A549 (cell line): ENCODE results near the gene PJVK. TPM values are rescaled to one million over a fixed set of nuclear protein-coding genes. Genes with fewer than 3 reads are reported as not detected.
A peak's percentile ranks its signal among the peaks of the same experiment; 100 is the strongest.
"Not testable (repeated sequence)": the region's sequence is repeated elsewhere in the genome, so short reads cannot be mapped to it uniquely, and the experiment has no call there.

Experiments
- ATAC-seq, 2 experiments: fragments of 200-7000 bp in 1 of 2; fragments of >200 bp in 1 of 2; cut with Nextera tagmentation in 1 of 2; cut with Tn5 transposase in 1 of 2; 3 replicates each; pipeline versions ENCODE4 v1.8.0 to v1.9.1; 2018 to 2020; ENCODE audit warnings: mild to moderate bottlenecking in 1 of 2, moderate library complexity in 1 of 2
- CTCF ChIA-PET: fragments of 300-600 bp; sonication (Branson Sonifier 250); formaldehyde crosslinking; extraction: SDS; loops from one replicate; lab custom pipeline; 2021; ENCODE audit warnings: antibody characterized with exemption, inconsistent platforms; lab: Yijun Ruan, JAX
- POLR2A ChIA-PET: fragments of 350-600 bp; formaldehyde crosslinking; extraction: SDS; loops from one replicate; lab custom pipeline; 2021; ENCODE audit warnings: antibody characterized with exemption, inconsistent platforms; lab: Yijun Ruan, JAX
- DNase-seq, 2 experiments: peaks; one replicate each; pipeline versions ENCODE4 v3.0.0 to v3.0.0-alpha.2; 2011 to 2016; ENCODE audit warnings: low read depth in 1 of 2, low spot score in 1 of 2
- FAIRE-seq: peaks from 2 replicates; lab custom pipeline; 2011; peaks lifted over from hg19 to GRCh38; lab: Jason Lieb, UNC
- H3K27ac ChIP-seq, 2 experiments: fragments of >200 bp; sonication (Bioruptor Twin); formaldehyde crosslinking; 3 replicates each; pipeline ENCODE4 v1.5.1; 2016 to 2017
- H3K4me1 ChIP-seq: fragments of >200 bp; sonication (Bioruptor Twin); formaldehyde crosslinking; 3 replicates; pipeline ENCODE4 v1.6.1; 2016
- H3K4me2 ChIP-seq: fragments of >200 bp; sonication (Bioruptor Twin); formaldehyde crosslinking; 3 replicates; pipeline ENCODE4 v1.6.1; 2016
- H3K4me3 ChIP-seq: fragments of >200 bp; sonication (Bioruptor Twin); formaldehyde crosslinking; 3 replicates; pipeline ENCODE4 v1.5.1; 2016
- H3K9me3 ChIP-seq: fragments of >200 bp; sonication (Bioruptor Twin); formaldehyde crosslinking; 3 replicates; pipeline ENCODE4 v1.6.1; 2016
- BCL3 ChIP-seq: fragments of >200 bp; sonication (Bioruptor Twin); formaldehyde crosslinking; IDR thresholded peaks from 3 replicates; pipeline ENCODE4 v1.6.1; 2016
- CTCF ChIP-seq: fragments of >200 bp; sonication (Bioruptor Twin); formaldehyde crosslinking; IDR thresholded peaks from 3 replicates; pipeline ENCODE4 v1.5.1; 2016
- ELK1 ChIP-seq: fragments of 150-350 bp; IDR thresholded peaks from 2 replicates; pipeline ENCODE4 v1.6.1; 2014; ENCODE audit warnings: low read depth, mild to moderate bottlenecking, low read length
- ESRRA ChIP-seq: fragments of 150-350 bp; IDR thresholded peaks from 2 replicates; pipeline ENCODE4 v1.6.1; 2014; ENCODE audit warnings: mild to moderate bottlenecking, low read length, borderline replicate concordance
- FOSL2 ChIP-seq, 2 experiments: fragments of 450-650 bp in 1 of 2; fragments of >200 bp in 1 of 2; sonication (Bioruptor Twin) in 1 of 2; formaldehyde crosslinking; IDR thresholded peaks; 2 replicates each; pipeline versions ENCODE4 v1.5.0 to v1.6.1; 2016 to 2020; ENCODE audit warnings: mild to moderate bottlenecking in 1 of 2, moderate library complexity in 1 of 2
- FOXS1 ChIP-seq: fragments of 250-450 bp; sonication (Bioruptor Pico); IDR thresholded peaks from 2 replicates; pipeline ENCODE4 v1.5.0; 2020; ENCODE audit warnings: mild to moderate bottlenecking, moderate library complexity
- HOXB13 ChIP-seq: fragments of 250-450 bp; sonication (Bioruptor Pico); IDR thresholded peaks from 2 replicates; pipeline ENCODE4 v1.5.0; 2020; ENCODE audit warnings: low read depth, mild to moderate bottlenecking, moderate library complexity
- HOXB5 ChIP-seq: fragments of 250-450 bp; sonication (Bioruptor Pico); IDR thresholded peaks from 2 replicates; pipeline ENCODE4 v1.5.0; 2020; ENCODE audit warnings: mild to moderate bottlenecking, moderate library complexity
- MAFK ChIP-seq: fragments of 450-650 bp; IDR thresholded peaks from 2 replicates; pipeline ENCODE4 v1.6.1; 2014; ENCODE audit not compliant: partially characterized antibody
- PHF8 ChIP-seq: fragments of 200-600 bp; sonication (generic); IDR thresholded peaks from 2 replicates; pipeline ENCODE4 v1.6.1; 2016; ENCODE audit warnings: low read depth, mild to moderate bottlenecking, antibody characterized with exemption, moderate library complexity, borderline replicate concordance
- POLR2AphosphoS2 ChIP-seq: conservative IDR thresholded peaks from 2 replicates; pipeline ENCODE4 v1.6.1; 2012; ENCODE audit warnings: low read length, improper control_type of control experiment, inconsistent platforms
- RAD21 ChIP-seq, 2 experiments: fragments of >200 bp in 1 of 2; sonication (Bioruptor Twin) in 1 of 2; formaldehyde crosslinking in 1 of 2; IDR thresholded peaks in 1 of 2; conservative IDR thresholded peaks in 1 of 2; 2 replicates in 1 of 2; 3 replicates in 1 of 2; pipeline ENCODE4 v1.6.1; 2012 to 2018; ENCODE audit warnings: inconsistent platforms in 1 of 2
- SMC3 ChIP-seq: fragments of >200 bp; sonication (Bioruptor Twin); formaldehyde crosslinking; IDR thresholded peaks from 3 replicates; pipeline ENCODE4 v1.6.1; 2018; ENCODE audit warnings: inconsistent platforms
- ZC3H11A ChIP-seq: fragments of 450-650 bp; IDR thresholded peaks from 2 replicates; pipeline ENCODE4 v1.6.1; 2014; ENCODE audit warnings: antibody characterized with exemption, mild to moderate bottlenecking
- ZNF302 ChIP-seq: fragments of 250-450 bp; sonication (Bioruptor Pico); IDR thresholded peaks from 2 replicates; pipeline ENCODE4 v1.9.0; 2021; ENCODE audit warnings: inconsistent platforms, mild to moderate bottlenecking, moderate library complexity
- WGBS: methylation state at CpG from one replicate; pipeline ENCODE4 v1.1.6; 2017; ENCODE audit errors: missing lambda C conversion rate; 5-methylcytosine and 5-hydroxymethylcytosine counted together
- polyA plus RNA-seq, 4 experiments: library from polyadenylated mRNA; depleted of rRNA in 3 of 4; stranded (reverse); fragments of >200 nt; fragmentation: RNase III in 1 of 4; extraction: RNeasy Plus Mini Kit Qiagen cat#74134 plus additional on column Dnase treatment in 1 of 4; gene quantifications; 2 replicates in 3 of 4; 3 replicates in 1 of 4; pipeline ENCODE4 v1.2.3, GENCODE V29; 2011 to 2017

Gene PJVK
- polyA plus RNA-seq, 2 of the 4 experiments (the other 2 are of a cell fraction): 3.6 to 10.1 TPM

GRCh38 chr2:178418426-178418825 lies 32.8 kb upstream of the PJVK start:
- no peak overlapping the region for H3K4me3 ChIP-seq
- peaks cover 14% of the 10 kb centered on the region for H3K4me1 ChIP-seq
- H3K4me2 ChIP-seq: 0 out of 3 replicates have a peak overlapping the region, but pooled peaks have one; percentile 7
- no peaks in the 10 kb centered on the region for H3K9me3 ChIP-seq
- ChIA-PET CTCF (interaction anchor here (0.7 to 5.1 kb wide), 19 partner anchors 9 to 349 kb away, joined by 3 to 43 read pairs (median 4); partner anchors contain the start of genes PJVK, PRKRA and RBM45), POLR2A (interaction anchor here (2.0 kb wide), 1 partner anchor 32 kb away, joined by 16 read pairs; the partner anchor contains the start of genes PJVK and PRKRA)
- H3K27ac ChIP-seq: no peak overlapping the region
- DNase-seq: no peak
- WGBS: 84% methylated on average over 1 of the region's 1 CpG
- ATAC-seq: no peak
- no peak for TF ChIP-seq FOSL2 (IDR thresholded peaks at IDR 0.05)
- TF ChIP-seq FOSL2 (CRISPR knock-in tag; IDR thresholded peaks at IDR 0.05): 0 out of 2 replicates have a peak, but pooled peaks have one; percentile 25
- TF ChIP-seq HOXB5 (CRISPR knock-in tag): no peak
- FAIRE-seq: no peak

GRCh38 chr2:178419123-178419522 lies 32.1 kb upstream of the PJVK start:
- 16% methylated on average over 1 of the region's 1 CpG for WGBS
- Histone ChIP-seq H3K4me1 (peaks cover 14% of the 10 kb centered on the region), H3K27ac (no peak overlapping the region), H3K4me3 (no peak overlapping the region), H3K9me3 (no peaks in the 10 kb centered on the region), H3K4me2 (no peak overlapping the region)
- ChIA-PET POLR2A (interaction anchor here (2.0 kb wide), 1 partner anchor 32 kb away, joined by 16 read pairs; the partner anchor contains the start of genes PJVK and PRKRA), CTCF (interaction anchor here (0.6 to 5.1 kb wide), 21 partner anchors 8 to 1075 kb away, joined by 3 to 43 read pairs (median 4); partner anchors contain the start of genes PJVK, PRKRA and RBM45)
- TF ChIP-seq CTCF: peak; percentile 44; the same call in 2 of the 3 replicates
- TF ChIP-seq SMC3: peak; percentile 18; the same call in 1 of the 3 replicates
- TF ChIP-seq RAD21 (conservative IDR thresholded peaks at IDR 0.05 in 1 of 2, IDR thresholded peaks at IDR 0.05 in 1 of 2): peak; percentile 51 to 56; a peak in 4 of 5 replicates
- no peak for TF ChIP-seq FOXS1 (CRISPR knock-in tag)
- no peak for TF ChIP-seq POLR2AphosphoS2
- no peak for ATAC-seq
- FAIRE-seq: no peak
- peak in 1 of 2 experiments; percentile 22 for DNase-seq

GRCh38 chr2:178420463-178420999 lies 30.6 kb upstream of the PJVK start:
- no peak overlapping the region for H3K27ac ChIP-seq
- POLR2A ChIA-PET: no interaction called here
- H3K4me2 ChIP-seq: no peak overlapping the region
- CTCF ChIA-PET: interaction anchor here (2.6 to 5.1 kb wide), 3 partner anchors 8 to 309 kb away, joined by 11 to 43 read pairs (median 16); partner anchors contain the start of gene RBM45
- no peaks in the 10 kb centered on the region for H3K9me3 ChIP-seq
- TF ChIP-seq ZNF302 (CRISPR knock-in tag): no peak
- no peak overlapping the region for H3K4me3 ChIP-seq
- FAIRE-seq (no peak), ATAC-seq (no peak), DNase-seq (no peak)
- WGBS: 68% methylated on average over 1 of the region's 1 CpG
- peaks cover 8% of the 10 kb centered on the region for H3K4me1 ChIP-seq

- Histone ChIP-seq H3K4me1 (peaks cover 8% of the 10 kb centered on the region), H3K9me3 (no peaks in the 10 kb centered on the region), H3K4me3 (no peak overlapping the region), H3K27ac (no peak overlapping the region), H3K4me2 (no peak overlapping the region)
- POLR2A ChIA-PET: no interaction called here
- FAIRE-seq (no peak), DNase-seq (no peak), ATAC-seq (no peak)
- WGBS: 71% methylated on average over 3 of the region's 3 CpGs
- CTCF ChIA-PET: interaction anchor here (2.2 to 3.7 kb wide), 2 partner anchors 8 to 290 kb away, joined by 11 to 21 read pairs; no protein-coding TSS in a partner anchor
- TF ChIP-seq HOXB13: no peak
- TF ChIP-seq ESRRA: no peak
- TF ChIP-seq MAFK: no peak
- no peak for TF ChIP-seq BCL3
- TF ChIP-seq PHF8: no peak
- TF ChIP-seq CTCF: no peak
- no peak for TF ChIP-seq FOXS1 (CRISPR knock-in tag)
- no peak for TF ChIP-seq ELK1
- no peak for TF ChIP-seq ZC3H11A
Measured at GRCh38 chr2:178422097-178422496, 29.1 kb upstream of the PJVK start.

- DNase-seq, ATAC-seq, FAIRE-seq, H3K4me3 ChIP-seq, H3K27ac ChIP-seq, H3K4me2 ChIP-seq, H3K9me3 ChIP-seq, H3K4me1 ChIP-seq, POLR2A ChIA-PET: not testable (repeated sequence)
- CTCF ChIA-PET: interaction anchor here (1.3 to 3.7 kb wide), 3 partner anchors 9 to 291 kb away, joined by 5 to 21 read pairs (median 11); no protein-coding TSS in a partner anchor
- WGBS: 91% methylated on average over 5 of the region's 5 CpGs
Measured at GRCh38 chr2:178423746-178424145, 27.4 kb upstream of the PJVK start.
